Activated B cell treated with CpG ODN at 0.5 μM for 24 hours (primary cell): Measurements from ENCODE around the gene VCAM1. TPM values are rescaled to one million over a fixed set of nuclear protein-coding genes. Genes with fewer than 3 reads are reported as not detected.

Experiments used
- ATAC-seq: fragments of 200-7000 bp; cut with Tn5 transposase; one replicate; pipeline ENCODE4 v1.10.0; 2021; ENCODE audit warnings: low read depth, mild to moderate bottlenecking, moderate library complexity
- CTCF ChIA-PET: fragments of 350-600 bp; sonication (Branson Sonifier 250); formaldehyde crosslinking; loops from one replicate; lab custom pipeline; 2021; ENCODE audit warnings: antibody characterized with exemption; lab: Charles Lee
- POLR2A ChIA-PET: fragments of 350-600 bp; sonication (Branson Sonifier 250); formaldehyde crosslinking; loops from one replicate; lab custom pipeline; 2021; ENCODE audit warnings: antibody characterized with exemption; lab: Charles Lee
- DNase-seq: peaks from one replicate; pipeline ENCODE4 v3.0.0; 2022
- H3K27ac Mint-ChIP-seq: one replicate; pipeline ENCODE4 v1.8.0; 2020; ENCODE audit warnings: mixed read lengths
- H3K27me3 Mint-ChIP-seq: one replicate; pipeline ENCODE4 v1.8.0; 2021; ENCODE audit warnings: mixed read lengths
- H3K36me3 Mint-ChIP-seq: one replicate; pipeline ENCODE4 v1.8.0; 2021; ENCODE audit warnings: low read depth, mixed read lengths
- H3K4me1 Mint-ChIP-seq: one replicate; pipeline ENCODE4 v1.8.0; 2021; ENCODE audit warnings: mixed read lengths
- H3K4me3 Mint-ChIP-seq: one replicate; pipeline ENCODE4 v1.8.0; 2020; ENCODE audit warnings: mild to moderate bottlenecking, mixed read lengths
- H3K9me3 Mint-ChIP-seq: one replicate; pipeline ENCODE4 v1.8.0; 2020; ENCODE audit warnings: mixed read lengths
- CTCF ChIP-seq: fragments of 200-600 bp; IDR thresholded peaks from one replicate; pipeline ENCODE4 v1.8.0; 2022; ENCODE audit warnings: antibody characterized with exemption, mild to moderate bottlenecking
- intact Hi-C: fragments of 100-400 bp; cut with micrococcal nuclease; formaldehyde crosslinking; loops from one replicate; pipeline ENCODE4 v1.15.1; 2024
- total RNA-seq: library from RNA; stranded (reverse); gene quantifications from 2 replicates; pipeline ENCODE4 v1.2.3, GENCODE V29; 2022

VCAM1 gene
- total RNA-seq, 1 donor from 2014 or later: not detected

- H3K4me3 Mint-ChIP-seq: no peak overlapping the region
- H3K27me3 Mint-ChIP-seq: no peaks in the 10 kb centered on the region
- no peaks in the 10 kb centered on the region for H3K4me1 Mint-ChIP-seq
- no peaks in the 10 kb centered on the region for H3K36me3 Mint-ChIP-seq
- no peak overlapping the region for H3K27ac Mint-ChIP-seq
- POLR2A ChIA-PET: no interaction called here
- ATAC-seq (no peak), DNase-seq (no peak)
- intact Hi-C loops: no loop called here
- CTCF ChIA-PET: no interaction called here
- H3K9me3 Mint-ChIP-seq: peaks cover 3% of the 10 kb centered on the region
- no peak for TF ChIP-seq CTCF
These were observed 5.9 kb upstream of the VCAM1 start for GRCh38 chr1:100713626-100714025.

GRCh38 chr1:100714599-100714998 lies 4.9 kb upstream of the VCAM1 start:
- no peaks in the 10 kb centered on the region for H3K27me3 Mint-ChIP-seq
- H3K27ac Mint-ChIP-seq: no peak overlapping the region
- DNase-seq: no peak
- H3K9me3 Mint-ChIP-seq: peaks cover 3% of the 10 kb centered on the region
- no peaks in the 10 kb centered on the region for H3K4me1 Mint-ChIP-seq
- no peak for ATAC-seq
- no peaks in the 10 kb centered on the region for H3K36me3 Mint-ChIP-seq
- no peak for TF ChIP-seq CTCF
- H3K4me3 Mint-ChIP-seq: no peak overlapping the region
- ChIA-PET POLR2A (no interaction called here), CTCF (no interaction called here)
- intact Hi-C loops: no loop called here

- Mint-ChIP-seq H3K4me3 (no peak overlapping the region), H3K27ac (no peak overlapping the region), H3K36me3 (no peaks in the 10 kb centered on the region), H3K4me1 (no peaks in the 10 kb centered on the region), H3K27me3 (peaks cover 2% of the 10 kb centered on the region), H3K9me3 (peaks cover 1% of the 10 kb centered on the region)
- ChIA-PET CTCF (no interaction called here), POLR2A (no interaction called here)
- ATAC-seq (no peak), DNase-seq (no peak)
- TF ChIP-seq CTCF: no peak
- intact Hi-C loops: no loop called here
These were observed 2.3 kb upstream of the VCAM1 start for GRCh38 chr1:100717218-100717617.

GRCh38 chr1:100718581-100718980 lies 961 bp upstream of the VCAM1 start:
- intact Hi-C loops: no loop called here
- Mint-ChIP-seq H3K4me1 (no peaks in the 10 kb centered on the region), H3K36me3 (no peaks in the 10 kb centered on the region), H3K27me3 (peaks cover 5% of the 10 kb centered on the region), H3K9me3 (no peaks in the 10 kb centered on the region), H3K27ac (no peak overlapping the region), H3K4me3 (no peak overlapping the region)
- ChIA-PET CTCF (no interaction called here), POLR2A (no interaction called here)
- no peak for TF ChIP-seq CTCF
- ATAC-seq (no peak), DNase-seq (no peak)

- ATAC-seq (no peak), DNase-seq (no peak)
- ChIA-PET CTCF (no interaction called here), POLR2A (no interaction called here)
- H3K9me3 Mint-ChIP-seq: no peaks in the 10 kb centered on the region
- no peak overlapping the region for H3K27ac Mint-ChIP-seq
- H3K27me3 Mint-ChIP-seq: peaks cover 5% of the 10 kb centered on the region
- no peak overlapping the region for H3K4me3 Mint-ChIP-seq
- no peaks in the 10 kb centered on the region for H3K36me3 Mint-ChIP-seq
- intact Hi-C loops: no loop called here
- no peaks in the 10 kb centered on the region for H3K4me1 Mint-ChIP-seq
- TF ChIP-seq CTCF: no peak
These were observed 559 bp downstream of the VCAM1 start for GRCh38 chr1:100720101-100720500.
